Ureter (tissue), 1 donor: ENCODE measurements around the gene STPG1. TPM values are rescaled to one million over a fixed set of nuclear protein-coding genes. Genes with fewer than 3 reads are reported as not detected.

Experiments
- DNase-seq: peaks from one replicate; pipeline ENCODE4 v3.0.0-alpha.2; 2020; ENCODE audit warnings: low spot score
- total RNA-seq: library from RNA; stranded (reverse); gene quantifications from one replicate; pipeline ENCODE4 v1.2.4, GENCODE V29; 2023
- donor health status: DM: yes; HTN: yes; CAD: no.

The STPG1 gene
- total RNA-seq, 1 donor from 2014 or later: 23.8 TPM

DNA sequence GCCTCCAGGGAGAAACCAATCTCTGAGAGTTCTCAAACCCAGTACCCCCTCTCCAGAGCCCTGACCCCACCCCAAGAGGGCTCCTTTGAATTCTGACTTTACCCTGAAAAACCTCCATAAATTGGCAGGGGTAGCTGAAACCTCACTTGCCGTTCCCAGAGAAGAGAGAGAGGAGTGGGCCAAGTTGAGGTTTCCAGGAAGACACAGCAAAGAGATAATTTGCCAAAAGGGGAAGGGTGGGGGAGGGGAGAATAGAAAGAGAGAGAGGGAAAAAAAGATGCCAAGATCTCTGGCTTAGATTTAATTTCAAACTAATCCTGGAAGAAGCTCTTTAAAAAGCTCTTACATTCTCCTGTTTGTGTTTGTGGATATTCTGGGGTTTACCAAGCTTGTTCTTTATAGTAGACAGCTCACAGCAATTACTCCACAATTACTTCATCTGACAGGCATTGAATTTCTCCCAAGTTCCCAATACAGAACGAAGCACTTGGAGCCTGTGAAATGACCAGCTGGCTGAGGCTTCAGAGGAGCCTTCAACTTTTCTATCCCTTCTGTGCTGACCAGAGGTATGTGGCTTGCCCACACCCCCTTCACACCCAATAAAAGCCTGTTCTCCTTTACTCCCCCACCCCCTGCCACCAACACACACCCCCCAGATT lies 95.5 kb downstream of the STPG1 start:
- DNase-seq: no peak

DNA sequence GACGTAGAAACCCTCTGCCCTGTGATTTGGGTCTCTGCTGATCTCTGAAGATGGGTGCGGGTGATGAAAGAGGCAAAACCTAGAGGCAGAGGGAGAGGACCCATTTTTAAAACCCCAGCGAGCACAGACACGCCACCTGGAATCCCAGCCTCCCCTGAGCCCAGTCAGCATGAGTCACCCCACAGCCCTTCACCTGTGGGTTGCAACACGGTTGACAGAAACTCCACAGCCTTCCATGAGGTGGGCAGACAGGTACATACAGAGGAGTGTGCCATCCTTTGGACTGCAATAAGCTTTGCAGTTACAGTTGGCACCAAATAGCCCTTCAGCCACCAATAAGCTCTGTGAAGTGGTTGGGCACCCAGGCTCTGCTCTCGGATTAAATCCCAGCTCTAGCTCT lies 96.5 kb downstream of the STPG1 start:
- DNase-seq: peak; percentile 75

GRCh38 chr1:24316645-24317044 lies 96.9 kb downstream of the STPG1 start:
- no peak for DNase-seq

- no peak for DNase-seq
Observed at GRCh38 chr1:24315391-24315790, 98.2 kb downstream of the STPG1 start.

GRCh38 chr1:24311741-24312140 lies 101.8 kb downstream of the STPG1 start:
- DNase-seq: no peak

DNA sequence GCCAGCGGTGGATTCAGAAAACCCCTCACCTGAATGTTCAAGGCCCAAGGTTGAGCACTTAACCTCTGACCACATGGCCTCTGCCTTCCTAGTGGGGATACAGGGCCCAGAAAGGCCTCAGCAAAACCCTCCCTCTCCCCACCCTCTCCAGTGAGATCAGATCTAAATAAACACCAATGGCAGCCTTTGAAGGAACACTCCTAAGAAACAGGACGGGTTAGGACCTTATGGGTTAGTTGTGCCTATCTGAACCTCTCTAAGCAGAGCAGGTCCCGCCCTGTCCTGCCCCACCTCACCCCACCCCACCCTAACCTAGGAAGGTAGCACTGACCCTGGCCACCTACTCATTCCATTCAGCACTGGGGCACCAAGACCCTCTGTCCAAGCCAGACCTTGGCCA lies 102.3 kb downstream of the STPG1 start:
- DNase-seq: no peak

DNA sequence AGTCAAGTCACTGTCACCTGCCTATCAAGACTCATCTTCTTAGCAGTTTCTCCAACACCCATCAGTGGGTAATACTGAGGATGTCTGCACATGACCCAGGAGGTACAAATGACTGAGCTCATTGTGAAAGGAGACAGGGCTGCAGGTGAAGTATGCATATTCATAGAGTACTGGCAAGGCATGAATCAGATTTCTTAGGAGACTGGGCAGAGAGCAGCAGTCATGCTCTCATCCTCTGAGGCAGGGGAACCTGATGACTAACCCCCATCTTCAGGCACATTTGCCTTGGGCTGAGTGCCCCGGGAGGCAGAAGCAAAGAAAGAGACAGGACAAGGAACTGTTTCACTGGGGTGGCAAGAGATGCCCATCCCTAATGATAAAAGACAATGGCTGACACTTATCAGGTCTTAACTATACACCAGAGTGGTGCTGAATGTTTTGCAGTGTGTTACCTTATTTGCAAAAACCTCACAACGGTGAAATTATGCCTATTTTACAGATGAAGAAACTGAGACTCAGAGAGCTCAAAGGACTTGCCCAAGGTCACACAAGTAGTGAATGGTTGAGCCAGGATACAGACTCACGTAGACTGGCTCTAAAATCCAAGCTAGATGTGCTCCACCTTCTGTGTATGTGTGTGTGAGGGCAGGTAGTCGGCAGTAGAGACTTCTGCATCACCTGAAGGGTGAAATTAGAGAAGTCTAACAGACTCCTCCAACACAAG lies 103.7 kb downstream of the STPG1 start:
- no peak for DNase-seq

DNA sequence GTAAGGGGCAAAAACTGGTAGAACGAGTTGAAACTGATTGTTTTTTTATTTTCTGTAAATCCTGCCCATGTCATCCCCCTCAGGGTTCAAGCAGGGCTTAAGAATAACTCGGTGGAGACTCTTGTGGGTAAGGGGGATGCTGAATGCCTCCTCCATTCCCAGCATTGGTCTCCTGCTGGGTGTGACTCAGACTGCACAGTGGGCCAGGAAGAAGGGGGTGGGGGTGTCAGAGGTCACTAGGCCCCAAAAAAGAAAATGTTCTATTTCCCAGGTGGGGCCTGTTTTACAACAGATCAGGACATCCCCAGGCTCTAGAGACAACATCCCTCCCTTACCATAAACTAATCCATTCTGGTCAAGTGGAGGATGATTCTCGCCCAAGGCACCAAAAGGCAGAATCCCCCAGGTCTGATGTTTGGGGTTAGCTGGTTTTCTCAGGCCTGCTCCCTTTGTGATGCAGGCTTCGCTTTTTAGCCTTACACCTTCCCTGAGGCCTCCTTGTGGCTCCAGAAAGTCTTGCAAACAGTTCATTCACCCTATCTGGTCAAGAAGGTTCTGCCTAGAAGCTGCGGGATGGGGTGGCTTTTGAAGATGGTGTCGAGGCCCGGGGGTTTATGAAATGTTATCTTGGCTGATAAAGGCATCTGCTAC lies 105.1 kb downstream of the STPG1 start:
- no peak for DNase-seq

Other genes starting within 250 kb of the STPG1 start
- 4.6 TPM for gene IFNLR1, start 226.5 kb downstream of the STPG1 start, total RNA-seq
- gene GRHL3, start 94.4 kb downstream of the STPG1 start, total RNA-seq: 140 TPM
- gene NIPAL3, start 2.0 kb upstream of the STPG1 start, total RNA-seq: 35.5 TPM
- gene RCAN3, start 89.1 kb upstream of the STPG1 start, total RNA-seq: 19.0 TPM
- gene NCMAP, start 142.3 kb upstream of the STPG1 start, total RNA-seq: 0.73 TPM
- 169 TPM for gene SRRM1, start 229.5 kb upstream of the STPG1 start, total RNA-seq